HepG2 (cell line): Measurements from ENCODE around the gene INHBE. TPM values are rescaled to one million over a fixed set of nuclear protein-coding genes. Genes with fewer than 3 reads are reported as not detected.
A peak's percentile ranks its signal among the peaks of the same experiment; 100 is the strongest.

Experiments used
- BRCA1 ChIP-seq: sonication (generic); formaldehyde crosslinking; IDR thresholded peaks from 2 replicates; pipeline ENCODE4 v1.4.0; 2020; ENCODE audit warnings: missing genetic modification reagents
- CBX2 ChIP-seq, 2 experiments: fragments of 200-600 bp in 1 of 2; sonication (generic); formaldehyde crosslinking in 1 of 2; IDR thresholded peaks; 2 replicates each; pipeline versions ENCODE4 v1.7.0 to v1.8.1; 2018 to 2022; ENCODE audit warnings: low read depth in 2 of 2, low read length in 1 of 2, mild to moderate bottlenecking in 1 of 2, missing genetic modification reagents in 1 of 2
- DNMT1 ChIP-seq: sonication (generic); formaldehyde crosslinking; IDR thresholded peaks from 2 replicates; pipeline ENCODE4 v1.5.1; 2020; ENCODE audit warnings: mild to moderate bottlenecking, missing genetic modification reagents
- E2F5 ChIP-seq: sonication (generic); formaldehyde crosslinking; conservative IDR thresholded peaks from 2 replicates; pipeline ENCODE4 v1.4.0; 2020; ENCODE audit warnings: missing genetic modification reagents
- ELF3 ChIP-seq: IDR thresholded peaks from 2 replicates; pipeline ENCODE4 v1.6.1; 2016; ENCODE audit warnings: missing genetic modification reagents, missing compliant biosample characterization
- ELK4 ChIP-seq: sonication (generic); formaldehyde crosslinking; IDR thresholded peaks from 2 replicates; pipeline ENCODE4 v1.9.0; 2021; ENCODE audit warnings: missing genetic modification reagents, borderline replicate concordance
- HNRNPK ChIP-seq: fragments of 200-400 bp; formaldehyde crosslinking; IDR thresholded peaks from 2 replicates; pipeline ENCODE4 v1.6.1; 2018; ENCODE audit warnings: low read length, low read depth, moderate library complexity, mild to moderate bottlenecking; ENCODE audit not compliant: poor library complexity, severe bottlenecking
- LBX2 ChIP-seq: sonication (generic); formaldehyde crosslinking; IDR thresholded peaks from 2 replicates; pipeline ENCODE4 v1.5.0; 2020; ENCODE audit warnings: missing genetic modification reagents, mild to moderate bottlenecking, borderline replicate concordance
- MED13 ChIP-seq: sonication (generic); formaldehyde crosslinking; IDR thresholded peaks from 2 replicates; pipeline ENCODE4 v1.5.0; 2020; ENCODE audit warnings: missing genetic modification reagents
- MYC ChIP-seq: sonication (generic); formaldehyde crosslinking; IDR thresholded peaks from 2 replicates; pipeline ENCODE4 v1.9.0; 2021; ENCODE audit warnings: missing genetic modification reagents, borderline replicate concordance
- NFE2L2 ChIP-seq: fragments of 150-350 bp; IDR thresholded peaks from 2 replicates; pipeline ENCODE4 v1.6.1; 2014; ENCODE audit warnings: low read length
- NKX3-1 ChIP-seq: sonication (generic); formaldehyde crosslinking; IDR thresholded peaks from 2 replicates; pipeline ENCODE4 v1.5.0; 2020; ENCODE audit warnings: missing genetic modification reagents
- PHF20 ChIP-seq: sonication (generic); formaldehyde crosslinking; IDR thresholded peaks from 2 replicates; pipeline ENCODE4 v1.5.0; 2020; ENCODE audit warnings: mild to moderate bottlenecking, missing genetic modification reagents
- POLR2A ChIP-seq, 2 experiments: IDR thresholded peaks; 2 replicates each; pipeline ENCODE4 v1.6.1; 2011; ENCODE audit warnings: low read depth in 2 of 2, low read length in 2 of 2, mild to moderate bottlenecking in 1 of 2, moderate library complexity in 1 of 2; ENCODE audit not compliant: insufficient read depth in 1 of 2
- RXRB ChIP-seq: IDR thresholded peaks from 2 replicates; pipeline ENCODE4 v1.6.1; 2016; ENCODE audit warnings: borderline replicate concordance, missing genetic modification reagents, missing compliant biosample characterization
- SAP130 ChIP-seq: IDR thresholded peaks from 2 replicates; pipeline ENCODE4 v1.6.1; 2016; ENCODE audit warnings: low read depth
- SRSF4 ChIP-seq: fragments of 200-400 bp; formaldehyde crosslinking; IDR thresholded peaks from one replicate; pipeline ENCODE4 v1.6.1; 2018; ENCODE audit warnings: mild to moderate bottlenecking, low read depth, low read length, moderate library complexity; ENCODE audit not compliant: poor library complexity, severe bottlenecking
- TBX3 ChIP-seq: fragments of 450-650 bp; IDR thresholded peaks from 2 replicates; pipeline ENCODE4 v1.6.1; 2017; ENCODE audit warnings: antibody characterized with exemption, mild to moderate bottlenecking, inconsistent platforms, borderline replicate concordance
- TOE1 ChIP-seq: sonication (generic); formaldehyde crosslinking; IDR thresholded peaks from 2 replicates; pipeline ENCODE4 v1.4.0; 2020; ENCODE audit warnings: mild to moderate bottlenecking, missing genetic modification reagents
- XRCC5 ChIP-seq: fragments of 200-400 bp; formaldehyde crosslinking; optimal IDR thresholded peaks from 2 replicates; pipeline ENCODE3; 2017; ENCODE audit warnings: mild to moderate bottlenecking, low read length
- ZFP36 ChIP-seq: fragments of 150-350 bp; IDR thresholded peaks from 2 replicates; pipeline ENCODE4 v1.6.1; 2018; ENCODE audit warnings: borderline replicate concordance, low read length, low read depth; ENCODE audit not compliant: partially characterized antibody
- ZFX ChIP-seq: sonication (generic); formaldehyde crosslinking; IDR thresholded peaks from 2 replicates; pipeline ENCODE4 v1.4.0; 2020; ENCODE audit warnings: mild to moderate bottlenecking, low read depth, missing genetic modification reagents, moderate library complexity
- ZNF143 ChIP-seq: sonication (generic); formaldehyde crosslinking; IDR thresholded peaks from 2 replicates; pipeline ENCODE4 v1.4.0; 2020; ENCODE audit warnings: missing genetic modification reagents
- ZNF205 ChIP-seq: IDR thresholded peaks from 2 replicates; pipeline ENCODE4 v1.6.1; 2018; ENCODE audit warnings: missing biosample characterization, missing genetic modification reagents
- ZNF230 ChIP-seq: sonication (generic); formaldehyde crosslinking; IDR thresholded peaks from 2 replicates; pipeline ENCODE4 v1.4.0; 2020; ENCODE audit warnings: mild to moderate bottlenecking, missing genetic modification reagents
- ZNF605 ChIP-seq: sonication (generic); formaldehyde crosslinking; IDR thresholded peaks from 2 replicates; pipeline ENCODE4 v1.8.0; 2022; ENCODE audit warnings: mild to moderate bottlenecking, missing genetic modification reagents
- ZNF619 ChIP-seq: sonication (generic); formaldehyde crosslinking; IDR thresholded peaks from 2 replicates; pipeline ENCODE4 v1.4.0; 2020; ENCODE audit warnings: mild to moderate bottlenecking, missing genetic modification reagents
- ZNF703 ChIP-seq: sonication (generic); formaldehyde crosslinking; IDR thresholded peaks from 2 replicates; pipeline ENCODE4 v1.5.1; 2020; ENCODE audit warnings: missing genetic modification reagents, mild to moderate bottlenecking, moderate library complexity, borderline replicate concordance
- ZNF724P ChIP-seq: sonication (generic); formaldehyde crosslinking; IDR thresholded peaks from 2 replicates; pipeline ENCODE4 v1.8.0; 2022; ENCODE audit warnings: missing genetic modification reagents, borderline replicate concordance
- ZNF790 ChIP-seq: sonication (generic); formaldehyde crosslinking; IDR thresholded peaks from 2 replicates; pipeline ENCODE4 v1.8.0; 2022; ENCODE audit warnings: missing genetic modification reagents, mild to moderate bottlenecking, borderline replicate concordance
- polyA plus RNA-seq, 8 experiments: library from polyadenylated mRNA; depleted of rRNA in 3 of 8; stranded (reverse) in 7 of 8; unstranded in 1 of 8; fragments of >200 nt; fragmentation: Illumina TruSeq in 4 of 8; extraction: Trizol in 4 of 8; gene quantifications; 2 replicates each; pipeline versions ENCODE4 v1.2.1 to v1.2.3, GENCODE V29; 2011 to 2016; ENCODE audit warnings: low read depth in 4 of 8, missing spikeins in 1 of 8, mixed read lengths in 1 of 8; ENCODE audit not compliant: insufficient read depth in 1 of 8
- total RNA-seq, 5 experiments: library from RNA; depleted of rRNA; stranded (reverse); fragments of >200 nt; fragmentation: Illumina TruSeq; extraction: Trizol; gene quantifications; 2 replicates each; pipeline ENCODE4 v1.2.3, GENCODE V29; 2016; ENCODE audit warnings: low read depth in 1 of 5

The INHBE gene
- total and polyA plus RNA-seq, 2 of the 13 experiments (the other 11 are each of a cell fraction or from before 2014, with no cell fraction given): 17.0 to 32.0 TPM

GRCh38 chr12:57430931-57431566 lies 24.1 kb upstream of the INHBE start, which contains the start of gene R3HDM2 (continued):
- TF ChIP-seq ZNF205 (peak; percentile 86), BRCA1 (CRISPR knock-in tag) (peak; percentile 87), HNRNPK (peak; percentile 100), NFE2L2 (no peak), PHF20 (CRISPR knock-in tag) (peak; percentile 88), ZNF605 (CRISPR knock-in tag) (peak; percentile 55; the same call in 1 of the 2 replicates), ZNF619 (CRISPR knock-in tag) (peak; percentile 73; the same call in 1 of the 2 replicates), ZFP36 (no peak), NKX3-1 (CRISPR knock-in tag) (peak; percentile 69; the same call in 1 of the 2 replicates), TBX3 (no peak), ZNF724P (CRISPR knock-in tag) (peak; percentile 87; the same call in 1 of the 2 replicates), ZNF230 (peak; percentile 40; the same call in 1 of the 2 replicates), LBX2 (CRISPR knock-in tag) (peak; percentile 50; the same call in 1 of the 2 replicates), ZNF703 (CRISPR knock-in tag) (no peak), ELF3 (CRISPR knock-in tag) (peak; percentile 86), SRSF4 (no peak), XRCC5 (peak; percentile 67), MYC (CRISPR knock-in tag) (peak; percentile 95), RXRB (CRISPR knock-in tag) (peak; percentile 44), SAP130 (CRISPR knock-in tag) (peak; percentile 91), E2F5 (CRISPR knock-in tag) (peak; percentile 67), MED13 (CRISPR knock-in tag) (0 out of 2 replicates have a peak, but pooled peaks have one; percentile 36), ZNF790 (CRISPR knock-in tag) (peak; percentile 71; the same call in 1 of the 2 replicates), ZNF143 (CRISPR knock-in tag) (peak; percentile 52; the same call in 1 of the 2 replicates), TOE1 (CRISPR knock-in tag) (no peak), DNMT1 (CRISPR knock-in tag) (peak; percentile 72; the same call in 1 of the 2 replicates), ELK4 (CRISPR knock-in tag) (no peak; the same call in 1 of the 2 replicates), CBX2 (IDR thresholded peaks at IDR 0.05; ENCODE audit: low read depth, low read length) (no peak), CBX2 (CRISPR knock-in tag; IDR thresholded peaks at IDR 0.05; ENCODE audit: low read depth) (no peak), POLR2A (IDR thresholded peaks at IDR 0.05; ENCODE audit: insufficient read depth in 1 of 2, low read depth in 2 of 2, low read length in 2 of 2) (peak; percentile 79 to 88), ZFX (CRISPR knock-in tag) (peak; percentile 95)
